Caco-2 (cell line): Measurements from ENCODE around the gene PSMA3. TPM values are rescaled to one million over a fixed set of nuclear protein-coding genes. Genes with fewer than 3 reads are reported as not detected.

Experiments
- BruUV-seq: library from RNA; stranded (reverse); fragments of 400-500 nt; replicated peaks from 2 replicates; lab custom pipeline; 2021; lab: Mats Ljungman, UMichigan
- CTCF ChIA-PET: fragments of 300-600 bp; sonication (Branson Sonifier 250); formaldehyde crosslinking; loops from one replicate; lab custom pipeline; 2022; ENCODE audit warnings: antibody characterized with exemption; lab: Charles Lee
- POLR2A ChIA-PET: fragments of 300-600 bp; sonication (Branson Sonifier 250); formaldehyde crosslinking; loops from one replicate; lab custom pipeline; 2022; ENCODE audit warnings: antibody characterized with exemption; lab: Charles Lee
- DNase-seq, 2 experiments: peaks; one replicate each; pipeline versions ENCODE4 v3.0.0 to v3.0.0-alpha.2; 2020 to 2022
- H3K27me3 ChIP-seq: replicated peaks from 2 replicates; pipeline ENCODE4 v1.6.0; 2011; ENCODE audit warnings: low read length; ENCODE audit not compliant: control insufficient read depth, insufficient read depth
- H3K36me3 ChIP-seq: 2 replicates; pipeline ENCODE4 v1.5.1; 2011; ENCODE audit warnings: low read length; ENCODE audit not compliant: control insufficient read depth, insufficient read depth
- H3K4me1 ChIP-seq: fragments of 250-450 bp; sonication (Bioruptor Pico); 2 replicates; pipeline ENCODE4 v1.5.1; 2020; ENCODE audit warnings: mild to moderate bottlenecking
- H3K4me3 ChIP-seq: 2 replicates; pipeline ENCODE4 v1.5.1; 2011; ENCODE audit warnings: low read depth, mild to moderate bottlenecking, control low read depth, low read length
- H3K9me3 ChIP-seq: fragments of 250-450 bp; sonication (Bioruptor Pico); 2 replicates; pipeline ENCODE4 v1.5.1; 2020; ENCODE audit warnings: mild to moderate bottlenecking, moderate library complexity
- H3K27ac Mint-ChIP-seq: one replicate; pipeline ENCODE4 v1.8.0; 2022; ENCODE audit warnings: mixed read lengths; ENCODE audit not compliant: unreplicated experiment
- H3K27me3 Mint-ChIP-seq: one replicate; pipeline ENCODE4 v1.8.0; 2022; ENCODE audit warnings: mixed read lengths; ENCODE audit not compliant: insufficient read depth, unreplicated experiment
- H3K36me3 Mint-ChIP-seq: one replicate; pipeline ENCODE4 v1.8.0; 2022; ENCODE audit warnings: mild to moderate bottlenecking, mixed read lengths; ENCODE audit not compliant: insufficient read depth, unreplicated experiment
- H3K4me1 Mint-ChIP-seq: one replicate; pipeline ENCODE4 v1.8.0; 2022; ENCODE audit warnings: low read depth, mixed read lengths; ENCODE audit not compliant: unreplicated experiment
- H3K4me3 Mint-ChIP-seq: one replicate; pipeline ENCODE4 v1.8.0; 2022; ENCODE audit warnings: mild to moderate bottlenecking, moderate library complexity, mixed read lengths; ENCODE audit not compliant: unreplicated experiment
- H3K9me3 Mint-ChIP-seq: one replicate; pipeline ENCODE4 v1.8.0; 2022; ENCODE audit warnings: mixed read lengths; ENCODE audit not compliant: unreplicated experiment
- intact Hi-C: fragments of 100-400 bp; cut with micrococcal nuclease; formaldehyde crosslinking; loops from one replicate; pipeline ENCODE4 v1.10.0; 2022; ENCODE audit not compliant: unreplicated experiment
- total RNA-seq: library from RNA; stranded (reverse); gene quantifications from 2 replicates; pipeline ENCODE4 v1.2.3, GENCODE V29; 2022
- TF ChIP-seq, protein P1 (sequence below), 2 experiments: fragments of 200-600 bp in 1 of 2; IDR thresholded peaks; 1 replicate in 1 of 2; 2 replicates in 1 of 2; pipeline versions ENCODE4 v1.5.1 to v1.8.0; 2011 to 2022; ENCODE audit warnings: antibody characterized with exemption in 1 of 2, control low read depth in 1 of 2, inconsistent platforms in 1 of 2, low read depth in 1 of 2, low read length in 1 of 2, mild to moderate bottlenecking in 1 of 2, moderate library complexity in 1 of 2; ENCODE audit not compliant: insufficient read depth in 1 of 2, severe bottlenecking in 1 of 2, unreplicated experiment in 1 of 2

The PSMA3 gene
- total RNA-seq, 1 experiment from 2014 or later = 334 TPM

DNA sequence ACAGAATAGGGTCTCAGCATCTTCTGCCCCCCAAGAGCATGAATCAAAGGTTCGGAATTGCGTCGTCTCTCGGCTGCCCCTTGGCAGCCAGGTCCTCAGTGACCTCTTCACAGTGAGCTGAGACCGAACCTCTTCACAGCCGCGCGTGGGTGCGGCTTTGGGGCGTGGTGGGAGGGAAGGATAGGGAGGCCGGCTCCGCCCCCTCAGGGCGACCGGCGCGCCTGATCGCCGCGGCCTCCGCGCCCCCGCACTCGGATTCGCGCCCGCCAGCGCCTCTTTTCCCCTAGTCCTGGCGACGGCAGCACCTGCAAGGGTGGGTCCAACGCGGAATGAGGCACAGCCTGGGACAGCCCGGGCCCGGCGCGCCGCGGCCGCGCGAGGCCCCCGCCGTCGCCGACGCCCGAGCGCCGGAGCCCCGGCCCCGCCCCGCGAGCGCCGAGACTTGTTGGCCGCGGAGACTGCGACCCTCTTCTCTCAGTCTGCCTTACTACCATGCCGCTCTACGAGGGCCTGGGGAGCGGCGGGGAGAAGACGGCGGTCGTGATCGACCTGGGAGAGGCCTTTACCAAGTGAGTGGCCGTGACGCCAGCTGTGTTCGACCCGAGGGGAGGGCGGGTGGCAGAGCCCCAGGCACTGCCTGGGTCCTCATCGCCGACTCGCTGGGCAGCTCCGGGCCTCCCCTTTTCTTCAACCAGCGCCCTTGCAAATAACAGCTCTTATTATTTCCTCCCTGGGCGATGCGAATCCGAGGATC lies 44.7 kb upstream of the PSMA3 start, which contains the start of gene ACTR10:
ACTR10 (plus strand) TSS at position 424 of the 754 bp plus-strand sequence; CDS start at position 493, 69 bp downstream.
- Mint-ChIP-seq H3K36me3 (no peaks in the 10 kb centered on the region), H3K27ac (peak within 1 kb of the TSS; percentile 90), H3K27me3 (no peaks in the 10 kb centered on the region), H3K4me3 (peak within 1 kb of the TSS; percentile 89), H3K9me3 (no peaks in the 10 kb centered on the region), H3K4me1 (peaks cover 12% of the 10 kb centered on the region)
- intact Hi-C loops = loop anchor here (1.0 to 5.0 kb wide), 2 partner anchors 42 to 98 kb away; partner anchors contain the start of genes ARID4A and PSMA3
- no TSS peak for BruUV-seq
- H3K27me3 ChIP-seq = no peaks in the 10 kb centered on the region
- TF ChIP-seq, protein P1, sequence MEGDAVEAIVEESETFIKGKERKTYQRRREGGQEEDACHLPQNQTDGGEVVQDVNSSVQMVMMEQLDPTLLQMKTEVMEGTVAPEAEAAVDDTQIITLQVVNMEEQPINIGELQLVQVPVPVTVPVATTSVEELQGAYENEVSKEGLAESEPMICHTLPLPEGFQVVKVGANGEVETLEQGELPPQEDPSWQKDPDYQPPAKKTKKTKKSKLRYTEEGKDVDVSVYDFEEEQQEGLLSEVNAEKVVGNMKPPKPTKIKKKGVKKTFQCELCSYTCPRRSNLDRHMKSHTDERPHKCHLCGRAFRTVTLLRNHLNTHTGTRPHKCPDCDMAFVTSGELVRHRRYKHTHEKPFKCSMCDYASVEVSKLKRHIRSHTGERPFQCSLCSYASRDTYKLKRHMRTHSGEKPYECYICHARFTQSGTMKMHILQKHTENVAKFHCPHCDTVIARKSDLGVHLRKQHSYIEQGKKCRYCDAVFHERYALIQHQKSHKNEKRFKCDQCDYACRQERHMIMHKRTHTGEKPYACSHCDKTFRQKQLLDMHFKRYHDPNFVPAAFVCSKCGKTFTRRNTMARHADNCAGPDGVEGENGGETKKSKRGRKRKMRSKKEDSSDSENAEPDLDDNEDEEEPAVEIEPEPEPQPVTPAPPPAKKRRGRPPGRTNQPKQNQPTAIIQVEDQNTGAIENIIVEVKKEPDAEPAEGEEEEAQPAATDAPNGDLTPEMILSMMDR (IDR thresholded peaks at IDR 0.05; ENCODE audit: insufficient read depth in 1 of 2, low read depth in 1 of 2, low read length in 1 of 2, severe bottlenecking in 1 of 2, unreplicated experiment in 1 of 2) = no peak
- peak; percentile 92 to 93 for DNase-seq
- H3K36me3 ChIP-seq = no peaks in the 10 kb centered on the region
- ChIA-PET POLR2A (interaction anchor here (0.7 kb wide), 1 partner anchor 45 kb away, joined by 3 read pairs; the partner anchor contains the start of gene PSMA3), CTCF (interaction anchor here (0.7 kb wide), 1 partner anchor 96 kb away, joined by 3 read pairs; no protein-coding TSS in a partner anchor)
- H3K4me1 ChIP-seq = no peaks in the 10 kb centered on the region
- no peaks in the 10 kb centered on the region for H3K9me3 ChIP-seq
- H3K4me3 ChIP-seq = peak within 1 kb of the TSS; percentile 96

DNA sequence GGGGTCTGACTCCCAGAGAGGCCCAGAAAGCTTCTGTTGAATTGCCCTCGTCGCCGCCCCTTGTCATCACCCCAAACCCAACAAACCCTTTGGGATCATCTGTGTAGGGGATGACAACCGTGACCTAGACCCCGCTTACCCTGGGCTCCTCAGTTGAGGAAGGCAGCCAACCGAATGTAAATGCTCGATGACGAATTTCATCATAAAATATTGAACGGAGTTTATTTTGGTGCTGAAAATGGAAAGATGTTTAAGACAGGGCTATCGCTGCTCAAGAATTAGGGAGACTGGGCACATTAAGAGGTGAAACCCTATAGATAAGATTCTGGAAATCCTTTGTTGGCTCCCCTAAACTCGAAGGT lies 44.2 kb upstream of the PSMA3 start:
- Mint-ChIP-seq H3K4me3 (peak overlapping the region; percentile 89), H3K36me3 (no peaks in the 10 kb centered on the region), H3K4me1 (peaks cover 12% of the 10 kb centered on the region), H3K27me3 (no peaks in the 10 kb centered on the region), H3K9me3 (no peaks in the 10 kb centered on the region), H3K27ac (peak overlapping the region; percentile 90)
- DNase-seq = no peak
- no peaks in the 10 kb centered on the region for H3K36me3 ChIP-seq
- no peaks in the 10 kb centered on the region for H3K9me3 ChIP-seq
- TF ChIP-seq, protein P1 (IDR thresholded peaks at IDR 0.05; ENCODE audit: insufficient read depth in 1 of 2, low read depth in 1 of 2, low read length in 1 of 2, severe bottlenecking in 1 of 2, unreplicated experiment in 1 of 2) = no peak
- H3K4me1 ChIP-seq = no peaks in the 10 kb centered on the region
- CTCF ChIA-PET = no interaction called here
- peak overlapping the region; percentile 96 for H3K4me3 ChIP-seq
- H3K27me3 ChIP-seq = no peaks in the 10 kb centered on the region
- intact Hi-C loops = loop anchor here (1.0 to 5.0 kb wide), 2 partner anchors 42 to 98 kb away; partner anchors contain the start of genes ARID4A and PSMA3
- POLR2A ChIA-PET = no interaction called here
- no TSS peak for BruUV-seq

DNA sequence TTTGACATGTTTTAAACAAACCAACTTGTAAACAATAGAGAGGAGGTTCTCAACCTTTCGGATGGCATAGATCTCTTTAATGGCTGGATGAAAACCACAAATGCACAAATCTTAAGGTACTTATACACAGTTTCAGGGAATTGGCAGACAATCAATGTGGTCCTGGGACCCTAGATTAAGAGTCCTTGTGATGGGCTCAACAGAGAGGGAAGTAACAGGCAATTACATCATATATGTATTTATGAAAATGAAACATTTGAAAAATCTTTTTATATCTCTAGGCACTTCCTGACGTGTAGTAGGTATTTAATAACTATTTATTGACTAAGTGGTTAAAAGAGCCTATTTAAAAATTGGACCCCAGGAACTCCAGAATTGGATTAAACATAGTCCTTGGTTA lies 43.8 kb upstream of the PSMA3 start:
- Mint-ChIP-seq H3K4me1 (peaks cover 12% of the 10 kb centered on the region), H3K27me3 (no peaks in the 10 kb centered on the region), H3K27ac (peak overlapping the region; percentile 90), H3K36me3 (no peaks in the 10 kb centered on the region), H3K4me3 (peak overlapping the region; percentile 89), H3K9me3 (no peaks in the 10 kb centered on the region)
- POLR2A ChIA-PET = no interaction called here
- no peaks in the 10 kb centered on the region for H3K4me1 ChIP-seq
- intact Hi-C loops = loop anchor here (1.0 to 5.0 kb wide), 2 partner anchors 41 to 97 kb away; partner anchors contain the start of genes ARID4A and PSMA3
- TF ChIP-seq, protein P1 (IDR thresholded peaks at IDR 0.05; ENCODE audit: insufficient read depth in 1 of 2, low read depth in 1 of 2, low read length in 1 of 2, severe bottlenecking in 1 of 2, unreplicated experiment in 1 of 2) = no peak
- CTCF ChIA-PET = no interaction called here
- DNase-seq = no peak
- H3K4me3 ChIP-seq = peak overlapping the region; percentile 96
- H3K9me3 ChIP-seq = no peaks in the 10 kb centered on the region
- no peaks in the 10 kb centered on the region for H3K36me3 ChIP-seq
- BruUV-seq = TSS peak; percentile 74
- no peaks in the 10 kb centered on the region for H3K27me3 ChIP-seq
